Measurements from ENCODE around the gene KLF16. TPM values are rescaled to one million over a fixed set of nuclear protein-coding genes. Genes with fewer than 3 reads are reported as not detected.

The KLF16 gene
- total RNA-seq, 1 donor from 2014 or later: 7.6 TPM

DNA sequence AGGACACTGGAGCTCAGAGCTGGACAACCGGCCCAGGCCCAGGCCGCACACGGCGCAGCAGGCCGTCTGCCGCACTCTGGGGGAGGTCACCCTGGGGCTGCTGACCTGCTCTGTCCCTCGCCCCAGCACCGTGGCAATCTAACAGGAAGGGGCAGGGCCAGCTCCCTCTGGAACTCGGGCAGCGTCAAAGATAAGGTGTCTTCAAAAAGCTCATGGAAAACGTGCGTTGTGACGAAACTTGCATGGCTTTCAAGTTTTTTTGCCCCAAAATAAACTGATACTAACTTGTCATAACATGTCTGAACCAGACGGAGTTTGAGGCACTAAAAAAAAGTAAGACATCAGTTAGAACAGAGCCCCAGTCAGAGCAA lies 39.1 kb downstream of the KLF16 start:
- Histone ChIP-seq H3K4me3 (no peak overlapping the region), H3K36me3 (peaks cover 0 to 64% of the 10 kb centered on the region in 2 donors)
- intact Hi-C loops (cut with DNase I): no loop called here

DNA sequence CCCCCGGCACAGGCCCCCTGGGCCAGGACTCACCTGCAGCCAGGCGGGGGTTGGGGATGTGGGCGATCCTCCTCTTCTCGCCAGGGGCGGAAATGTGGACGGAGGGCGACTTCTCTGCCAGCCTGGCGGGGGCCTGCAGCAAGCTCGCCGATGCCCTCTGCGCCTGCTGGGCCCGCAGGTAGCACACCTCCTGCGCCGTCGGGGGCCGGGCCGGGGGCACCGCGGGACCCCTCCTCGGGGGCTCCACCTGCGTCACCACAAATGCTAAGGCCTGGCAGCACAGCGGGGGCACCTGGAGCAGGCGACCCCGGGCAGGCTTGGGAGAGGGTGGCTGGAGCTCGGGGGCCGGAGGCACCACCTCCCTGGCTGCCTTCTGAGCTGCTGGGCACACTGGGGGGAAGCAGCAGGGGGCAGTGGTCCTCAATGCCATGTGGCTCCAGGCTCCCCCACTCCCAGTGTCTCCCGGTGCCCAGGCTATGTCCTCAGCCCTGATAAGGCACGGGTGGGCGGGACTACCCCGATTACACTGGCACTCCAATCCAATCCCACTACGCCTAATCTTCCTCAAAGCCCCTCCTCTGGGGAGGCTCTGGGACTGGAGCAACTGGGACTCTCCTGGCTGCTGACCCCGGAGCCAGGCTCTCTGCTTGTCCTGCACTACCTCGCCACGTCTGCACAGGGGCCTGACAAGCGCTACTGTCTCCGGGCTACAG lies 39.7 kb downstream of the KLF16 start:
- Histone ChIP-seq H3K27me3 (no peaks in the 10 kb centered on the region), H3K27ac (no peak overlapping the region), H3K36me3 (peaks cover 0 to 69% of the 10 kb centered on the region in 2 donors), H3K4me1 (peaks cover 9% of the 10 kb centered on the region), H3K9me3 (no peaks in the 10 kb centered on the region), H3K4me3 (no peak overlapping the region)
- no peak for DNase-seq (ENCODE audit: extremely low spot score in 2 of 2)
- intact Hi-C loops (cut with DNase I): no loop called here
- no peak for TF ChIP-seq POLR2AphosphoS5 (IDR thresholded peaks at IDR 0.05; ENCODE audit: insufficient read depth in 1 of 2, low read depth in 1 of 2)
- TF ChIP-seq POLR2A (IDR thresholded peaks at IDR 0.05): no peak
- TF ChIP-seq, protein P1, sequence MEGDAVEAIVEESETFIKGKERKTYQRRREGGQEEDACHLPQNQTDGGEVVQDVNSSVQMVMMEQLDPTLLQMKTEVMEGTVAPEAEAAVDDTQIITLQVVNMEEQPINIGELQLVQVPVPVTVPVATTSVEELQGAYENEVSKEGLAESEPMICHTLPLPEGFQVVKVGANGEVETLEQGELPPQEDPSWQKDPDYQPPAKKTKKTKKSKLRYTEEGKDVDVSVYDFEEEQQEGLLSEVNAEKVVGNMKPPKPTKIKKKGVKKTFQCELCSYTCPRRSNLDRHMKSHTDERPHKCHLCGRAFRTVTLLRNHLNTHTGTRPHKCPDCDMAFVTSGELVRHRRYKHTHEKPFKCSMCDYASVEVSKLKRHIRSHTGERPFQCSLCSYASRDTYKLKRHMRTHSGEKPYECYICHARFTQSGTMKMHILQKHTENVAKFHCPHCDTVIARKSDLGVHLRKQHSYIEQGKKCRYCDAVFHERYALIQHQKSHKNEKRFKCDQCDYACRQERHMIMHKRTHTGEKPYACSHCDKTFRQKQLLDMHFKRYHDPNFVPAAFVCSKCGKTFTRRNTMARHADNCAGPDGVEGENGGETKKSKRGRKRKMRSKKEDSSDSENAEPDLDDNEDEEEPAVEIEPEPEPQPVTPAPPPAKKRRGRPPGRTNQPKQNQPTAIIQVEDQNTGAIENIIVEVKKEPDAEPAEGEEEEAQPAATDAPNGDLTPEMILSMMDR (IDR thresholded peaks at IDR 0.05): no peak

More for the DNA sequence above, 39.1 kb downstream of the KLF16 start:
- no peak overlapping the region for H3K27ac ChIP-seq
- peaks cover 9% of the 10 kb centered on the region for H3K4me1 ChIP-seq
- TF ChIP-seq POLR2A (IDR thresholded peaks at IDR 0.05): no peak
- no peaks in the 10 kb centered on the region for H3K27me3 ChIP-seq
- no peak for DNase-seq (ENCODE audit: extremely low spot score in 2 of 2)
- H3K9me3 ChIP-seq: no peaks in the 10 kb centered on the region

DNA sequence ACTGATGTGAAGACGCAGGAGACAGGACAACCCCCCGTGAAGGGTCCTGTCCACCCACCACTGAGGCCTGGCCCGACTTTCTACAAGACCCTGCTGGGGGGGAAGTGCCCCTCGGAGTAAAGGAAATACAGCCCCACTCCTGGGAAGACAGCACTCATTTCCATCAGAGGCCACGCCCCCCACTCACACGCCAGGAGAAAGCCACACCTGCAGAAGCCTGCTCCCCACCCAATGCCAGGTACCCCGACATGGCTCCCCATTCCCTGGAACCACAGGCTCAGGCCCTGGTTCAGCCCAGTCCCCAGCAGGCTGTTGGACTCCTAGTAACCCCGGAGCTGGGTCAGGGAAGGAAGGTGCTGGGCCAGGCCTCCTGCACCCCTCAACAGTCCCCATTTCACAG lies 40.4 kb downstream of the KLF16 start:
- no peaks in the 10 kb centered on the region for H3K27me3 ChIP-seq
- no peaks in the 10 kb centered on the region for H3K9me3 ChIP-seq
- H3K27ac ChIP-seq: no peak overlapping the region
- H3K36me3 ChIP-seq: peaks cover 0 to 72% of the 10 kb centered on the region in 2 donors
- DNase-seq (ENCODE audit: extremely low spot score in 2 of 2): no peak
- H3K4me1 ChIP-seq: peaks cover 9% of the 10 kb centered on the region
- TF ChIP-seq, protein P1 (IDR thresholded peaks at IDR 0.05): no peak
- TF ChIP-seq POLR2AphosphoS5 (IDR thresholded peaks at IDR 0.05; ENCODE audit: insufficient read depth in 1 of 2, low read depth in 1 of 2): no peak
- TF ChIP-seq POLR2A (IDR thresholded peaks at IDR 0.05): no peak
- no peak overlapping the region for H3K4me3 ChIP-seq
- intact Hi-C loops (cut with DNase I): no loop called here

DNA sequence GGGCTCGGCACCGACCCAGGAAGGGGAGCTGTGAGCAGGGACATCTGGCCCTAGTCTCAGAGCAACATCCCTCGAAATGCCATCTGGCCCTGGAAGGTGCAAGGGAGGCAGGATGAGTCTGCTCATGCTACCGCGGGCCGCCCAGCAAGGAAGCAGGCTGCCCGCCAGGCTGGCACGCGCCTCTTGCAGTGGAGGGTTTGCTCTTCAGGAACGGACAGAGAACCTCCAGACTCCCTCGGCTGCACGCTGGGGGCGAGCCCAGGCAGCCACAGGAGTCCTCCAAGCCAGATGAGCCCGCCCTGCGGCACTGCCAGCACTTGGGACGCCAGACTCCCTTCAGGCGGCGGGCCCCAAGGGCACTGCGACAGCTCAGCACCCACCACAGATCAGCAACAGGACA lies 41.2 kb downstream of the KLF16 start:
- Histone ChIP-seq H3K9me3 (no peaks in the 10 kb centered on the region), H3K27ac (no peak overlapping the region), H3K4me3 (no peak overlapping the region), H3K27me3 (no peaks in the 10 kb centered on the region), H3K36me3 (peaks cover 0 to 72% of the 10 kb centered on the region in 2 donors), H3K4me1 (peaks cover 9% of the 10 kb centered on the region)
- no peak for DNase-seq (ENCODE audit: extremely low spot score in 2 of 2)
- TF ChIP-seq POLR2A (IDR thresholded peaks at IDR 0.05) (no peak), POLR2AphosphoS5 (IDR thresholded peaks at IDR 0.05; ENCODE audit: insufficient read depth in 1 of 2, low read depth in 1 of 2) (no peak)
- TF ChIP-seq, protein P1 (IDR thresholded peaks at IDR 0.05): no peak
- intact Hi-C loops (cut with DNase I): no loop called here

DNA sequence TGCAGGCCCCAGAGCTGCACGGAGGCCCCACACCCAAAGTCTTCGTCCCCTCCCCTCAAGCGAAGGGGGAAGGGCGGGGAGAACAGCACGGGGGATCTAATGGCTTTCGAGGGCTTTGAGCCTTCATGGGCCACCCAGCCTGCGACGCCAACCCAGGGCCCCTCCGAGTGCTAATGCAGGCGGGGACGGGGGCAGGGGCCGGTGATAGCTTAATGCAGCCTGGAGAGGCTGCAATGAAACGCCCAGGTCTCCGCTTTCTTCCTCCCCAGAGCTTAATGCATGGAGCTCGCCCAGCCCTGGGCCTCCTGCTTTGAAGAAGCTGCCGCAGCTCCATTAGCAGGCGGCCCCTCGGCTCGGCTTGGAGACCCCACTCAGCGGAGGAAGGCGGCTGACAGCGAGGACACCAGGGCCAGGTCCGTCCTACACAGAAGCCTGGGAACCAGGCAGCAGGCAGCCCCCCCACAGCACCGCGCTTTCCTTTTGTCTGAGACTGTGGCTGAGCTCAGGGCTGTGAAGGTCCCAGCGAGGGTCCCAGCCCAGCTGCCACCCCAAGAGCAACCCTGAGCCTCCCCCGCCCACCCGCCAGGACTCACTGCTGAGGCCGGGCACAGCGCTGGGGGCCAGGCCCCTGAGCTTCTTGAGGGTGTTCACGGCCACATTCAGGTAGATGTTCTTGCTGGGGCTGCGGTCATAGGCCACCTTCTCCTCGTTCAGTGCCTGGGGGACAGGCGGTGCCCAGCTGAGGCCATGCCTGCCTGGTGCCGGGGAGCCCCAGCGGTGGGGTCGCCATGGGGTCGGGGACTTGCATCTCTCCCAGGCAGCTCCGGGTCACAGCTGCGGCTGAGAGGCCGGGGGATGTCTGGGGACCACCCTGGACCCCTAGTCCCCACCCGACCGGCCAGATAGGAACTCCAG lies 43.8 kb downstream of the KLF16 start:
- H3K27me3 ChIP-seq: no peaks in the 10 kb centered on the region
- no peaks in the 10 kb centered on the region for H3K4me1 ChIP-seq
- H3K27ac ChIP-seq: no peak overlapping the region
- no peak for DNase-seq (ENCODE audit: extremely low spot score in 2 of 2)
- H3K36me3 ChIP-seq: peaks cover 0 to 89% of the 10 kb centered on the region in 2 donors
- TF ChIP-seq, protein P1 (IDR thresholded peaks at IDR 0.05): no peak
- no peak for TF ChIP-seq POLR2AphosphoS5 (IDR thresholded peaks at IDR 0.05; ENCODE audit: insufficient read depth in 1 of 2, low read depth in 1 of 2)
- no peak for TF ChIP-seq POLR2A (IDR thresholded peaks at IDR 0.05)
- H3K9me3 ChIP-seq: no peaks in the 10 kb centered on the region
- H3K4me3 ChIP-seq: no peak overlapping the region
- intact Hi-C loops (cut with DNase I): no loop called here
